HCT116 (cell line): ENCODE results near the gene RBBP6. TPM values are rescaled to one million over a fixed set of nuclear protein-coding genes. Genes with fewer than 3 reads are reported as not detected.

Experiments used
- ATAC-seq: fragments of 200-7000 bp; cut with Tn5 transposase; 2 replicates; pipeline ENCODE4 v1.9.1; 2020; ENCODE audit warnings: mild to moderate bottlenecking, moderate library complexity
- BruUV-seq: library from RNA; stranded (reverse); fragments of 400-500 nt; replicated peaks from 2 replicates; lab custom pipeline; 2021; lab: Mats Ljungman, UMichigan
- CTCF ChIA-PET: fragments of 300-600 bp; sonication (Branson Sonifier 250); formaldehyde crosslinking; loops from one replicate; lab custom pipeline; 2021; ENCODE audit warnings: antibody characterized with exemption; lab: Charles Lee
- POLR2A ChIA-PET: fragments of 300-600, 350-600 bp; sonication (Branson Sonifier 250); formaldehyde crosslinking; loops from one replicate; lab custom pipeline; 2021; ENCODE audit warnings: antibody characterized with exemption; lab: Charles Lee
- RAD21 ChIA-PET, 2 experiments: fragments of 300-600 bp; sonication (Branson Sonifier 250); formaldehyde crosslinking; loops; one replicate each; lab custom pipeline; 2023; ENCODE audit warnings: low total read pairs in 2 of 2; ENCODE audit not compliant: uncharacterized antibody in 2 of 2, unreplicated experiment in 2 of 2, low non-redundant PET in 1 of 2; lab: Charles Lee
- DNase-seq: peaks from one replicate; pipeline ENCODE4 v3.0.0-alpha.2; 2010; ENCODE audit warnings: low read depth, low spot score
- H2AFZ ChIP-seq: fragments of 200-600 bp; shearing (Covaris generic), sonication (generic); 2 replicates; pipeline ENCODE4 v1.6.1; 2017; ENCODE audit warnings: low read depth, mixed run types, mixed read lengths, antibody characterized with exemption, low read length; ENCODE audit not compliant: poor library complexity, severe bottlenecking
- H3K27ac ChIP-seq: 2 replicates; pipeline ENCODE4 v1.5.1; 2012; ENCODE audit warnings: low read depth, low read length
- H3K27me3 ChIP-seq: fragments of 200-600 bp; sonication (generic); 2 replicates; pipeline ENCODE4 v1.6.1; 2016; ENCODE audit warnings: mixed run types, low read length, mixed read lengths; ENCODE audit not compliant: insufficient read depth
- H3K36me3 ChIP-seq, 2 experiments: fragments of 200-500 bp in 1 of 2; fragments of 200-600 bp in 1 of 2; sonication (Bioruptor generic) in 1 of 2; sonication (generic) in 1 of 2; 2 replicates each; pipeline versions ENCODE4 v1.5.1 to v1.6.1; 2014 to 2016; ENCODE audit warnings: low read length in 2 of 2, inconsistent platforms in 1 of 2, mixed read lengths in 1 of 2, mixed run types in 1 of 2; ENCODE audit not compliant: insufficient read depth in 2 of 2, control insufficient read depth in 1 of 2
- H3K4me1 ChIP-seq, 2 experiments: fragments of 200-600 bp in 1 of 2; sonication (generic) in 1 of 2; 2 replicates each; pipeline versions ENCODE4 v1.5.1 to v1.6.1; 2012 to 2017; ENCODE audit warnings: low read length in 2 of 2, inconsistent platforms in 1 of 2, mild to moderate bottlenecking in 1 of 2, mixed read lengths in 1 of 2, mixed run types in 1 of 2, moderate library complexity in 1 of 2; ENCODE audit not compliant: insufficient read depth in 2 of 2, control insufficient read depth in 1 of 2
- H3K4me2 ChIP-seq: fragments of 200-600 bp; sonication (generic); 2 replicates; pipeline ENCODE4 v1.6.1; 2017; ENCODE audit warnings: mixed run types, low read length, mixed read lengths
- H3K4me3 ChIP-seq, 2 experiments: fragments of 200-600 bp in 1 of 2; sonication (generic) in 1 of 2; replicated peaks in 1 of 2; 2 replicates each; pipeline ENCODE4 v1.5.1; 2011 to 2016; ENCODE audit warnings: low read length in 2 of 2, control low read depth in 1 of 2, low read depth in 1 of 2, mild to moderate bottlenecking in 1 of 2, mixed read lengths in 1 of 2, mixed run types in 1 of 2
- H3K79me2 ChIP-seq: fragments of 200-600 bp; sonication (generic); 2 replicates; pipeline ENCODE4 v1.6.1; 2017; ENCODE audit warnings: mild to moderate bottlenecking, mixed run types, low read length, moderate library complexity, mixed read lengths; ENCODE audit not compliant: insufficient read depth
- H3K9ac ChIP-seq: fragments of 200-600 bp; sonication (generic); 2 replicates; pipeline ENCODE4 v1.6.1; 2016; ENCODE audit warnings: low read length, mixed read lengths
- H3K9me2 ChIP-seq: fragments of 200-600 bp; sonication (generic), shearing (Covaris generic); 2 replicates; pipeline ENCODE4 v1.6.1; 2017; ENCODE audit warnings: mixed run types, mild to moderate bottlenecking, moderate library complexity; ENCODE audit not compliant: insufficient read depth
- H3K9me3 ChIP-seq, 2 experiments: fragments of 200-500 bp in 1 of 2; fragments of 200-600 bp in 1 of 2; sonication (Bioruptor generic) in 1 of 2; sonication (generic) in 1 of 2; 2 replicates each; pipeline ENCODE4 v1.6.1; 2014 to 2017; ENCODE audit warnings: low read length in 2 of 2, mixed read lengths in 2 of 2, inconsistent platforms in 1 of 2, low read depth in 1 of 2, mild to moderate bottlenecking in 1 of 2, mixed run types in 1 of 2, moderate library complexity in 1 of 2; ENCODE audit not compliant: control insufficient read depth in 1 of 2, insufficient read depth in 1 of 2
- H4K20me1 ChIP-seq: fragments of 200-600 bp; sonication (generic), shearing (Covaris generic); 2 replicates; pipeline ENCODE4 v1.6.1; 2017; ENCODE audit warnings: mixed run types, mild to moderate bottlenecking, moderate library complexity; ENCODE audit not compliant: insufficient read depth
- ATF3 ChIP-seq: IDR thresholded peaks from 2 replicates; pipeline ENCODE4 v1.6.1; 2012
- CTCF ChIP-seq, 3 experiments: fragments of 200-600 bp in 1 of 3; sonication (generic) in 1 of 3; IDR thresholded peaks in 2 of 3; conservative IDR thresholded peaks in 1 of 3; 2 replicates each; pipeline ENCODE4 v1.5.1; 2012 to 2017; ENCODE audit warnings: low read depth in 2 of 3, low read length in 2 of 3, antibody characterized with exemption in 1 of 3, borderline replicate concordance in 1 of 3, control low read depth in 1 of 3, mild to moderate bottlenecking in 1 of 3, mixed read lengths in 1 of 3, mixed run types in 1 of 3, moderate library complexity in 1 of 3; ENCODE audit not compliant: insufficient read depth in 1 of 3
- EZH2phosphoT487 ChIP-seq: fragments of 200-600 bp; IDR thresholded peaks from 2 replicates; pipeline ENCODE4 v1.6.1; 2018; ENCODE audit warnings: antibody characterized with exemption, borderline replicate concordance
- POLR2A ChIP-seq: IDR thresholded peaks from 2 replicates; pipeline ENCODE4 v1.7.0; 2011; ENCODE audit warnings: borderline replicate concordance; ENCODE audit not compliant: insufficient read depth, insufficient read length; ENCODE audit errors: extremely low read depth
- intact Hi-C: fragments of 100-400 bp; cut with micrococcal nuclease; formaldehyde crosslinking; loops from 2 replicates; pipeline ENCODE4 v1.10.0; 2022
- total RNA-seq: library from RNA; stranded (reverse); gene quantifications from one replicate; pipeline ENCODE4 v1.2.1, GENCODE V29; 2021; ENCODE audit not compliant: unreplicated experiment
- TF ChIP-seq, protein P1 (sequence below): IDR thresholded peaks from 2 replicates; pipeline ENCODE4 v1.6.1; 2012; ENCODE audit warnings: low read depth
- TF ChIP-seq, protein P2 (sequence below): IDR thresholded peaks from 2 replicates; pipeline ENCODE4 v1.6.1; 2011; ENCODE audit warnings: mild to moderate bottlenecking, low read length, moderate library complexity; ENCODE audit not compliant: insufficient replicate concordance; ENCODE audit errors: extremely low read depth

The RBBP6 gene
- total RNA-seq, 1 experiment from 2014 or later = 52.4 TPM

- Histone ChIP-seq H4K20me1 (no peaks in the 10 kb centered on the region), H3K4me2 (no peak overlapping the region), H2AFZ (no peak overlapping the region), H3K4me3 (no peak overlapping the region), H3K9me2 (no peaks in the 10 kb centered on the region), H3K4me1 (no peaks in the 10 kb centered on the region), H3K9me3 (no peaks in the 10 kb centered on the region), H3K27me3 (no peaks in the 10 kb centered on the region), H3K27ac (no peak overlapping the region), H3K79me2 (no peaks in the 10 kb centered on the region), H3K36me3 (no peaks in the 10 kb centered on the region), H3K9ac (no peak overlapping the region)
- POLR2A ChIA-PET = no interaction called here
- no TSS peak for BruUV-seq
- intact Hi-C loops = no loop called here
- DNase-seq (no peak), ATAC-seq (no peak)
- RAD21 ChIA-PET = no interaction called here
- CTCF ChIA-PET = no interaction called here
- TF ChIP-seq ATF3 = no peak
- TF ChIP-seq, protein P1, sequence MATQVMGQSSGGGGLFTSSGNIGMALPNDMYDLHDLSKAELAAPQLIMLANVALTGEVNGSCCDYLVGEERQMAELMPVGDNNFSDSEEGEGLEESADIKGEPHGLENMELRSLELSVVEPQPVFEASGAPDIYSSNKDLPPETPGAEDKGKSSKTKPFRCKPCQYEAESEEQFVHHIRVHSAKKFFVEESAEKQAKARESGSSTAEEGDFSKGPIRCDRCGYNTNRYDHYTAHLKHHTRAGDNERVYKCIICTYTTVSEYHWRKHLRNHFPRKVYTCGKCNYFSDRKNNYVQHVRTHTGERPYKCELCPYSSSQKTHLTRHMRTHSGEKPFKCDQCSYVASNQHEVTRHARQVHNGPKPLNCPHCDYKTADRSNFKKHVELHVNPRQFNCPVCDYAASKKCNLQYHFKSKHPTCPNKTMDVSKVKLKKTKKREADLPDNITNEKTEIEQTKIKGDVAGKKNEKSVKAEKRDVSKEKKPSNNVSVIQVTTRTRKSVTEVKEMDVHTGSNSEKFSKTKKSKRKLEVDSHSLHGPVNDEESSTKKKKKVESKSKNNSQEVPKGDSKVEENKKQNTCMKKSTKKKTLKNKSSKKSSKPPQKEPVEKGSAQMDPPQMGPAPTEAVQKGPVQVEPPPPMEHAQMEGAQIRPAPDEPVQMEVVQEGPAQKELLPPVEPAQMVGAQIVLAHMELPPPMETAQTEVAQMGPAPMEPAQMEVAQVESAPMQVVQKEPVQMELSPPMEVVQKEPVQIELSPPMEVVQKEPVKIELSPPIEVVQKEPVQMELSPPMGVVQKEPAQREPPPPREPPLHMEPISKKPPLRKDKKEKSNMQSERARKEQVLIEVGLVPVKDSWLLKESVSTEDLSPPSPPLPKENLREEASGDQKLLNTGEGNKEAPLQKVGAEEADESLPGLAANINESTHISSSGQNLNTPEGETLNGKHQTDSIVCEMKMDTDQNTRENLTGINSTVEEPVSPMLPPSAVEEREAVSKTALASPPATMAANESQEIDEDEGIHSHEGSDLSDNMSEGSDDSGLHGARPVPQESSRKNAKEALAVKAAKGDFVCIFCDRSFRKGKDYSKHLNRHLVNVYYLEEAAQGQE = no peak
- TF ChIP-seq, protein P2, sequence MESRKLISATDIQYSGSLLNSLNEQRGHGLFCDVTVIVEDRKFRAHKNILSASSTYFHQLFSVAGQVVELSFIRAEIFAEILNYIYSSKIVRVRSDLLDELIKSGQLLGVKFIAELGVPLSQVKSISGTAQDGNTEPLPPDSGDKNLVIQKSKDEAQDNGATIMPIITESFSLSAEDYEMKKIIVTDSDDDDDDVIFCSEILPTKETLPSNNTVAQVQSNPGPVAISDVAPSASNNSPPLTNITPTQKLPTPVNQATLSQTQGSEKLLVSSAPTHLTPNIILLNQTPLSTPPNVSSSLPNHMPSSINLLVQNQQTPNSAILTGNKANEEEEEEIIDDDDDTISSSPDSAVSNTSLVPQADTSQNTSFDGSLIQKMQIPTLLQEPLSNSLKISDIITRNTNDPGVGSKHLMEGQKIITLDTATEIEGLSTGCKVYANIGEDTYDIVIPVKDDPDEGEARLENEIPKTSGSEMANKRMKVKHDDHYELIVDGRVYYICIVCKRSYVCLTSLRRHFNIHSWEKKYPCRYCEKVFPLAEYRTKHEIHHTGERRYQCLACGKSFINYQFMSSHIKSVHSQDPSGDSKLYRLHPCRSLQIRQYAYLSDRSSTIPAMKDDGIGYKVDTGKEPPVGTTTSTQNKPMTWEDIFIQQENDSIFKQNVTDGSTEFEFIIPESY = no peak
- TF ChIP-seq POLR2A = no peak
- no peak for TF ChIP-seq EZH2phosphoT487
- no peak for TF ChIP-seq CTCF (IDR thresholded peaks at IDR 0.05 in 2 of 3, conservative IDR thresholded peaks at IDR 0.05 in 1 of 3; ENCODE audit: borderline replicate concordance in 1 of 3, insufficient read depth in 1 of 3, low read depth in 2 of 3, low read length in 2 of 3)
Measured at GRCh38 chr16:24598777-24599437, 59.5 kb downstream of the RBBP6 start.
